Measurements from ENCODE around the gene SMC1A. TPM values are rescaled to one million over a fixed set of nuclear protein-coding genes. Genes with fewer than 3 reads are reported as not detected.

The SMC1A gene
- total and polyA plus RNA-seq, 2 of the 8 experiments (the other 6 are each of a cell fraction or from before 2014, with no cell fraction given), result 22.2 to 98.1 TPM

DNA sequence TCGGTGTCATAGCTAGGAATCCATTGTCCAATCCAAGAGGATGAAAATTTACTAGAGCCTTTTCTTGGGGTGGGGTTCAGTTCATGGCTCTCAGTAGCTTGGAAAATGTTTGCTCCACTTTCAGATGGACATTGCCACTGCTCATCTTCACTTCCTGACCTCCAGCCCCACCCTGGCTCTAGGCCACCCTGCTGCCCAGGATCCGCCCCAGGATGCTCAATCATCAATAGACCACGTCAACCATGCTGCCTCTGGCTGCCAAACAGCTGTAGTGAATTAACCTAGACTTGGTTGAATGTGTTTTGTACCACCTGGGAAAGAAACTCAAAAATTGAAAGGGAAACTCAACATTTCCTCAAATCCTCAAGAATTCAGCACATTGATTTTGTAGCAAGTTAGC is 48.9 kb upstream of the SMC1A start:
- no peaks in the 10 kb centered on the region for H3K79me2 ChIP-seq (ENCODE audit: control insufficient read depth in 1 of 2, insufficient read depth in 2 of 2, low read length in 2 of 2)
- no peak overlapping the region for H3K23ac ChIP-seq (ENCODE audit: insufficient read length)
- ChIA-PET POLR2A (ENCODE audit: partially characterized antibody) (no interaction called here), CTCF (ENCODE audit: partially characterized antibody) (interaction anchor here (1.0 kb wide), 1 partner anchor 359 kb away, joined by 3 read pairs; no protein-coding TSS in a partner anchor)
- H2BK5ac ChIP-seq (ENCODE audit: low read depth, low read length), result no peak overlapping the region
- H2BK20ac ChIP-seq (ENCODE audit: low read length), result no peak overlapping the region
- no peak overlapping the region for H3K56ac ChIP-seq (replicated peaks; ENCODE audit: insufficient read length, low read depth, low read length)
- H3K27me3 ChIP-seq (replicated peaks in 1 of 4; ENCODE audit: control insufficient read depth in 3 of 4, extremely low read depth in 1 of 4, insufficient read depth in 3 of 4, low read length in 3 of 4), result no peaks in the 10 kb centered on the region
- H3K79me1 ChIP-seq (ENCODE audit: low read depth, low read length), result no peaks in the 10 kb centered on the region
- H2BK12ac ChIP-seq (ENCODE audit: low read depth, low read length), result no peak overlapping the region
- 79% methylated on average over 3 of the region's 3 CpGs; no CpG with 5 or more reads in 1 of the 2 experiments for WGBS, 2 experiments (ENCODE audit: extremely low coverage in 1 of 2, insufficient coverage in 1 of 2, insufficient read length in 1 of 2, insufficient replicate concordance in 2 of 2, low coverage in 1 of 2, low lambda C conversion rate in 2 of 2, missing lambda C conversion rate in 1 of 2)
- no peaks in the 10 kb centered on the region for H4K20me1 ChIP-seq (replicated peaks in 1 of 2; ENCODE audit: control insufficient read depth in 1 of 2, insufficient read depth in 2 of 2, low read length in 2 of 2)
- no peak overlapping the region for H3K27ac ChIP-seq (ENCODE audit: low read depth, low read length)
- no peak overlapping the region for H4K8ac ChIP-seq (ENCODE audit: extremely low read depth, insufficient read depth, low read length)
- TF ChIP-seq EGR1 (IDR thresholded peaks at IDR 0.05; ENCODE audit: borderline replicate concordance, low read depth, low read length) (no peak), ASH2L (IDR thresholded peaks at IDR 0.05; ENCODE audit: low read length) (no peak), NANOG (IDR thresholded peaks at IDR 0.05; ENCODE audit: insufficient read depth, low read depth, low read length, poor library complexity, severe bottlenecking) (no peak), SIX5 (IDR thresholded peaks at IDR 0.05; ENCODE audit: low read depth, low read length) (no peak), KDM1A (IDR thresholded peaks at IDR 0.05; ENCODE audit: borderline replicate concordance, low read length) (no peak), RXRA (IDR thresholded peaks at IDR 0.05; ENCODE audit: insufficient read depth, low read depth, low read length) (no peak)
- H2BK120ac ChIP-seq (replicated peaks; ENCODE audit: low read depth, low read length), result no peak overlapping the region
- H3K9me3 ChIP-seq (ENCODE audit: insufficient read depth in 2 of 2, low read depth in 1 of 2, low read length in 1 of 2), result no peaks in the 10 kb centered on the region
- H3K14ac ChIP-seq (ENCODE audit: insufficient read length), result no peak overlapping the region
- DNase-seq (ENCODE audit: low read depth in 1 of 2, low spot score in 2 of 2) (no peak), FAIRE-seq (no peak)
- no peaks in the 10 kb centered on the region for H3K4me1 ChIP-seq (replicated peaks in 1 of 4; ENCODE audit: control insufficient read depth in 3 of 4, insufficient read depth in 4 of 4, low read length in 3 of 4)
- no peak overlapping the region for H2AFZ ChIP-seq (ENCODE audit: low read length)
- H3K23me2 ChIP-seq (ENCODE audit: low read depth, low read length), result no peaks in the 10 kb centered on the region
- no peak overlapping the region for H4K5ac ChIP-seq (ENCODE audit: insufficient read length, low read depth, low read length)
- H2AK5ac ChIP-seq (ENCODE audit: low read depth, low read length), result no peak overlapping the region
- H3K9ac ChIP-seq (replicated peaks in 1 of 4; ENCODE audit: extremely low read depth in 1 of 4, low read depth in 3 of 4, low read length in 3 of 4), result no peak overlapping the region
- no peak overlapping the region for H4K91ac ChIP-seq (replicated peaks; ENCODE audit: insufficient read length, low read length)
- no peak overlapping the region for H3K18ac ChIP-seq (ENCODE audit: extremely low read depth, low read length)
- no peak overlapping the region for H3K4me2 ChIP-seq (ENCODE audit: insufficient read depth in 1 of 2, low read depth in 2 of 2, low read length in 2 of 2)
- no peak overlapping the region for H3K4ac ChIP-seq (replicated peaks; ENCODE audit: insufficient read length, low read depth, low read length)
- H3K4me3 ChIP-seq (ENCODE audit: extremely low read depth in 1 of 4, insufficient read depth in 2 of 4, low read depth in 3 of 4, low read length in 4 of 4), result no peak overlapping the region
- H3K36me3 ChIP-seq (ENCODE audit: control insufficient read depth in 2 of 4, insufficient read depth in 4 of 4, low read length in 3 of 4), result no peaks in the 10 kb centered on the region
- H2BK15ac ChIP-seq (ENCODE audit: low read length), result no peak overlapping the region
